ENCODE data around the gene IGSF23. TPM values are rescaled to one million over a fixed set of nuclear protein-coding genes. Genes with fewer than 3 reads are reported as not detected.

IGSF23 gene
- total RNA-seq, 6 donors from 2014 or later: not detected

- no peaks in the 10 kb centered on the region for H3K9me3 ChIP-seq
- no peak overlapping the region for H3K4me3 ChIP-seq
- H3K36me3 ChIP-seq: peaks cover 12 to 87% (median 53%) of the 10 kb centered on the region in 4 donors
- ATAC-seq (ENCODE audit: low FRiP score in 2 of 2) (peak in 1 of 2 donors; percentile 65), DNase-seq (peak in 1 of 2 donors; percentile 70)
- WGBS, 2 donors: 77 to 100% methylated on average over 2 to 4 of the region's 4 CpGs
- H3K27me3 ChIP-seq: no peaks in the 10 kb centered on the region
- H3K4me1 ChIP-seq: peaks cover 0 to 9% (median 0%) of the 10 kb centered on the region in 4 donors
- H3K27ac ChIP-seq: peak overlapping the region in 1 of 4 donors; percentile 35
- TF ChIP-seq EP300 (IDR thresholded peaks at IDR 0.05) (no peak), POLR2AphosphoS5 (IDR thresholded peaks at IDR 0.05) (no peak), POLR2A (IDR thresholded peaks at IDR 0.05) (no peak), CTCF (IDR thresholded peaks at IDR 0.05) (no peak)
Observed at GRCh38 chr19:44660081-44660480, 46.7 kb downstream of the IGSF23 start.

GRCh38 chr19:44661205-44661604, 47.8 kb downstream of the IGSF23 start:
- H3K4me1 ChIP-seq: peaks cover 0 to 9% (median 0%) of the 10 kb centered on the region in 4 donors
- H3K9me3 ChIP-seq: no peaks in the 10 kb centered on the region
- no peak for TF ChIP-seq EP300 (IDR thresholded peaks at IDR 0.05)
- TF ChIP-seq CTCF (IDR thresholded peaks at IDR 0.05): no peak
- no peak overlapping the region for H3K4me3 ChIP-seq
- ATAC-seq (ENCODE audit: low FRiP score in 2 of 2) (no peak), DNase-seq (no peak)
- 93 to 95% methylated on average over 11 of the region's 11 CpGs for WGBS, 2 donors
- H3K27ac ChIP-seq: no peak overlapping the region
- H3K36me3 ChIP-seq: peaks cover 12 to 76% (median 48%) of the 10 kb centered on the region in 4 donors
- no peaks in the 10 kb centered on the region for H3K27me3 ChIP-seq

GRCh38 chr19:44661904-44662303, 48.5 kb downstream of the IGSF23 start:
- WGBS, 2 donors: 74 to 77% methylated on average over 7 of the region's 7 CpGs
- no peaks in the 10 kb centered on the region for H3K9me3 ChIP-seq
- H3K4me1 ChIP-seq: peaks cover 0 to 9% (median 0%) of the 10 kb centered on the region in 4 donors
- TF ChIP-seq POLR2A (IDR thresholded peaks at IDR 0.05) (no peak), POLR2AphosphoS5 (IDR thresholded peaks at IDR 0.05) (no peak), CTCF (IDR thresholded peaks at IDR 0.05) (no peak), EP300 (IDR thresholded peaks at IDR 0.05) (no peak)
- no peaks in the 10 kb centered on the region for H3K27me3 ChIP-seq
- H3K36me3 ChIP-seq: peaks cover 12 to 69% (median 47%) of the 10 kb centered on the region in 4 donors
- no peak overlapping the region for H3K27ac ChIP-seq
- DNase-seq (no peak), ATAC-seq (ENCODE audit: low FRiP score in 2 of 2) (no peak)
- H3K4me3 ChIP-seq: no peak overlapping the region

GRCh38 chr19:44662691-44663385, 49.5 kb downstream of the IGSF23 start:
- H3K4me1 ChIP-seq: peaks cover 0 to 4% (median 0%) of the 10 kb centered on the region in 4 donors
- no peaks in the 10 kb centered on the region for H3K9me3 ChIP-seq
- H3K36me3 ChIP-seq: peaks cover 11 to 64% (median 45%) of the 10 kb centered on the region in 4 donors
- ATAC-seq (ENCODE audit: low FRiP score in 2 of 2) (no peak), DNase-seq (no peak)
- TF ChIP-seq CTCF (IDR thresholded peaks at IDR 0.05) (no peak), POLR2AphosphoS5 (IDR thresholded peaks at IDR 0.05) (no peak), POLR2A (IDR thresholded peaks at IDR 0.05) (no peak), EP300 (IDR thresholded peaks at IDR 0.05) (no peak)
- no peaks in the 10 kb centered on the region for H3K27me3 ChIP-seq
- H3K27ac ChIP-seq: no peak overlapping the region
- no peak overlapping the region for H3K4me3 ChIP-seq
- 72 to 81% methylated on average over 5 to 7 of the region's 7 CpGs for WGBS, 2 donors

GRCh38 chr19:44663996-44664395, 50.6 kb downstream of the IGSF23 start:
- H3K4me1 ChIP-seq: peaks cover 0 to 4% (median 0%) of the 10 kb centered on the region in 4 donors
- no peak for DNase-seq
- H3K9me3 ChIP-seq: no peaks in the 10 kb centered on the region
- 94 to 97% methylated on average over 5 of the region's 5 CpGs for WGBS, 2 donors
- no peak for ATAC-seq (ENCODE audit: low FRiP score in 2 of 2)
- H3K27me3 ChIP-seq: no peaks in the 10 kb centered on the region
- H3K27ac ChIP-seq: no peak overlapping the region
- H3K4me3 ChIP-seq: no peak overlapping the region
- TF ChIP-seq CTCF (IDR thresholded peaks at IDR 0.05) (no peak), POLR2A (IDR thresholded peaks at IDR 0.05) (no peak), POLR2AphosphoS5 (IDR thresholded peaks at IDR 0.05) (no peak), EP300 (IDR thresholded peaks at IDR 0.05) (no peak)
- H3K36me3 ChIP-seq: peaks cover 4 to 53% (median 36%) of the 10 kb centered on the region in 4 donors

Measured in upper lobe of left lung (tissue), 6 donors.